Muscle of leg (tissue), 11 donors: ENCODE results near the gene GGT6. TPM values are rescaled to one million over a fixed set of nuclear protein-coding genes. Genes with fewer than 3 reads are reported as not detected.
"Not testable (repeated sequence)": the region's sequence is repeated elsewhere in the genome, so short reads cannot be mapped to it uniquely, and the experiment has no call there.

Source experiments
- DNase-seq: peaks from one replicate; pipeline ENCODE4 v3.0.0; 2013
- H3K27ac ChIP-seq: one replicate; pipeline ENCODE4 v1.5.1; 2013; ENCODE audit warnings: mild to moderate bottlenecking, low read length, control low read depth
- H3K27me3 ChIP-seq: one replicate; pipeline ENCODE4 v1.6.1; 2013; ENCODE audit warnings: low read length; ENCODE audit not compliant: control insufficient read depth, insufficient read depth
- H3K36me3 ChIP-seq: one replicate; pipeline ENCODE4 v1.6.1; 2013; ENCODE audit warnings: low read length; ENCODE audit not compliant: control insufficient read depth, insufficient read depth
- H3K4me1 ChIP-seq: one replicate; pipeline ENCODE4 v1.6.1; 2013; ENCODE audit warnings: low read length; ENCODE audit not compliant: control insufficient read depth, insufficient read depth
- H3K4me3 ChIP-seq: one replicate; pipeline ENCODE4 v1.5.1; 2013; ENCODE audit warnings: low read length, control low read depth
- H3K9me3 ChIP-seq: replicated peaks from 2 replicates; pipeline ENCODE4 v1.6.1; 2013; ENCODE audit warnings: low read depth, low read length; ENCODE audit not compliant: control insufficient read depth
- WGBS: methylation state at CpG from one replicate; pipeline ENCODE4 v1.1.5; 2013; ENCODE audit warnings: missing lambda C conversion rate; ENCODE audit not compliant: insufficient coverage; 5-methylcytosine and 5-hydroxymethylcytosine counted together
- polyA plus RNA-seq, 8 donors: library from polyadenylated mRNA; unstranded; fragments of 120-200 nt; gene quantifications; one replicate each; pipeline versions ENCODE4 v1.2.1 to v1.2.3, GENCODE V29; 2013; ENCODE audit warnings: inconsistent platforms in 1 of 8, low replicate concordance in 1 of 8; ENCODE audit not compliant: insufficient read length in 8 of 8, insufficient read depth in 1 of 8
- total RNA-seq: library from RNA; stranded (reverse); fragments of 120-200 nt; gene quantifications from one replicate; pipeline ENCODE4 v1.2.4, GENCODE V29; 2013

Gene GGT6
- total and polyA plus RNA-seq, 9 donors = 0.04 to 3.2 (median 0.10) TPM

DNA sequence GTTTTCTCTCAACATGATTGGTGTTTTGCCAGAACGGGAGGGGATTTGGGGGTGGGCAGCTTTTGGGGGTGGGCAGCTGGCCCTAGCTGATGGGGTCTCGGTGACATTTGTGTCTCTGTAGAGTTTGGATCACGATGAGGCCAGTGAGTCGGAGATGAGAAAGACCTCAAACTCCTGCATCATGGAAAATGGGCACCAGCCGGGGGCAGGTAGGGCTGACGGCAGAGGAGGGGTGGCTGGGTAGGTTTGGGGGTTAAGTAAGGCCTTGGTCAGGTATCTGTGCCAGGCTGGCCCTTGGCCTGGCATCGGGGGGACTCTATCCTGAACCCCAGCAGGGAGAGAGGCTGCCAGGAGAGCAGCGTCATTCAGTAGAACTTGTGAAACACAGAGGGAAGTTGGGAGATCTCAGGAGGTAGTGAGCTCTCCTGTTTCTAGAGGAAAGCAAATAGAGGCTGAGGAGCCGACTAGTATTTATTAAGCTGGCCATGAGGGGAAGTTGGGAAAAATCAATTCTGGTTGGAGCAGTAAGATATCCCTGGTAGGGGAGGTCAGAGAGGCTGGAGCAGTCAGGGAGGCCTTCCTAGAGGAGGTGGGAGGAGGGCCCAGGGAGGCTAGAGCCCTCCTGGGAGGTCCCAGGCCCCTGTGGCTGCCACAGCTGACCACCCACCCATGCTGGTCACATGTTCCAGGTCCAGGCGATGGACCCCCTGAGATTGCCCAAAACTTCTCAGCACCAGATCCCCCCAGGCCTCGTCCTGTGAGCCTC, 32.0 kb upstream of the GGT6 start:
- 84% methylated on average over 9 of the region's 11 CpGs for WGBS
- peaks cover 11% of the 10 kb centered on the region for H3K36me3 ChIP-seq
- no peak for DNase-seq
- H3K4me3 ChIP-seq = no peak overlapping the region
- peaks cover 50% of the 10 kb centered on the region for H3K4me1 ChIP-seq
- H3K9me3 ChIP-seq = no peaks in the 10 kb centered on the region
- peaks cover 5% of the 10 kb centered on the region for H3K27me3 ChIP-seq
- peak overlapping the region; percentile 29 for H3K27ac ChIP-seq

DNA sequence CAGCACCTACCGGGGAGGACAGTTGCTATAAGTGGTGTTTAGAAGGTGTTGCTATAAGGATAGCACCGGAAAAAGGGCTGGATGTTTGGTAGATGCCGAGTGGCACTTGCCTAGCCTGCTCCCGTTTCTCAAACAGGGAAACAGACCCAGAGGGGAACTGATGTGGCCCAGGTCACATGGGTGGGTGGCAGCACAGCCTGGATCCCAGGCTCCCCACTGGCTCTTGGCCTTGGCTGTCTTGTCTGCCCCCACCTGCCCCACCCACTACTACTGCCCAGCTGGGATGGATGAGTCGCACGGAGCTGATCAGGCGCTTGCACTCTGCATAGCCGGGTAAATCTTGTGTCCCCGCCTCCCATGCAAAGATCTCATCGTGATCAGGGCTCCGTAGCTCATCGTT, 31.2 kb upstream of the GGT6 start:
- Histone ChIP-seq H3K4me3 (no peak overlapping the region), H3K36me3 (peaks cover 3% of the 10 kb centered on the region), H3K27me3 (peaks cover 5% of the 10 kb centered on the region), H3K27ac (no peak overlapping the region), H3K9me3 (no peaks in the 10 kb centered on the region), H3K4me1 (peaks cover 58% of the 10 kb centered on the region)
- no peak for DNase-seq
- 53% methylated on average over 11 of the region's 12 CpGs for WGBS

DNA sequence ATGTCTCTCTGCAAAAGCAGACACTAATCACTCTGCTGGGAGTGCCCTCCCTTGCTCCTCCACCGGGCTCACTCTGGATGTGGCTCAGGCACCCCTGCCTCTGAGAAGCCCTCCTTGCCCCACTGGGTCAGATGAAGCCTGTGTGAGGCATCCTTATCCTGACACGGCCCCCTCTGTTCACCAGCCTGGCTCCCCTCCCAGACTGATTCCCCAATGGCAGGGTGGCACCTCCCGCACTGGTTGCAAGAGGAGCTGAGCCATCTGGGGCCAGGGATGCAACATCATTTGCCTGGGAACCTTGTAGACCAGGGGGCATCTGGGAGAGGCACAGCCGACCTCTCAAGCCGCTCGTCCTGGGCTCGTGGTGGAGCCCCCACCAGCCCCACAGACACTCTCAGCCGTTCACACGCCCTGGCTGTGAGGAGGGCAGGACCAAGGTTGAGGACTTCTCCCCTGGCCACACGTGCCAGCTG, 30.6 kb upstream of the GGT6 start:
- DNase-seq = no peak
- H3K27ac ChIP-seq = peak overlapping the region; percentile 35
- H3K36me3 ChIP-seq = peaks cover 3% of the 10 kb centered on the region
- WGBS = 58% methylated on average over 10 of the region's 10 CpGs
- no peaks in the 10 kb centered on the region for H3K9me3 ChIP-seq
- no peak overlapping the region for H3K4me3 ChIP-seq
- peaks cover 59% of the 10 kb centered on the region for H3K4me1 ChIP-seq
- H3K27me3 ChIP-seq = peaks cover 7% of the 10 kb centered on the region

DNA sequence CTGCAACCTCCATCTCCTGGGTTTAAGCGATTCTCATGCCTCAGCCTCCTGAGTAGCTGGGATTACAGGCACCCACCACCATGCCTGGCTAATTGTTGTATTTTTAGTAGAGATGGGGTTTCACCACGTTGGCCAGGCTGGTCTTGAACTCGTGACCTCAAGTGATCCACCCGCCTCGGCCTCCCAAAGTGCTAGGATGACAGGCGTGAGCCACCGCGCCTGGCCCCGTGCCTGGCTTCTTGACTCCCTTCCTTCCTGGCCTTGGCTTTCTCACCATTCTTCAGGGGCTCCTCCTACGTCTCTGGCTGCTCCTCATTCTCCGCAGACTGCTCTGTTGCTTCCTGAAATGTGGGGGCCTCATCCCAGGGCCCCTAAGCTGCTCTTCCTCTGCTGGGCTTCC, 29.7 kb upstream of the GGT6 start:
- H3K4me3 ChIP-seq = not testable (repeated sequence)

DNA sequence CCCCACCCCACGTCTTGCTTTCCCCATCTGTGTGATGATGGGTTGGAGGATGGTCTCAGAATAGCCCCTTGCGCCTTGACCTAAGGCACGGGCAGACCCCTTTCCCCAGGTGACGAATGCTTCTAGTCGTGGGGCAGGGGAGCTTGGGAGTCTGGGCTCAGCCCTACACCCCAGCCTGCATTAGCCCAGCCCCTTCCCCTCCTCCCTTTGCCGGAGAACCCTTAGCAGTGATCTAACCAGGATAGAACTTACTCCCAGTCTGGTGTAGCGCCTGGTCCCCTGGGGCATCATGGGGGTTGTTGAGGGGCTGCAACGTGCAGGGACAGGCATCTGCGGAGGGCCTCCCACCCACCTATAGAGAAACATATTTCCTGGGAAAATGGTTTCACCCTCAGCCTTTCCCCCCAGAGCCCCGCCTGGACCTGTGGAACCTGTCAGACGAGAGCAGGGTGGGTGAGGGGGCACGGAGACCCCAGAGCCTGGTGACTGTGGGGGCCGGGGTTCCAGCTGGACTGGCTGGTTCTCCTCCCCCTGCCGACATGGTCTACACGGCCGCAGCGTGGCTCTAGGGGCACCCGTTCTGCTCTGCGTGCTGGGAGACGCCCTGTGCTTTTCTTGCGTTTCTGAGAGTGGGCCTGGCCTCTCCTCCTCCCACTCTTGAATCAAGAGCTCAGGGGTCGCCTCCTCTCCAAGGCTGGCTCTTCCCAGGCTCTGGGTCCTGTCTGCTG, 28.7 kb upstream of the GGT6 start:
- WGBS = 70% methylated on average over 12 of the region's 22 CpGs
- Histone ChIP-seq H3K9me3 (no peaks in the 10 kb centered on the region), H3K27ac (no peak overlapping the region), H3K27me3 (peaks cover 20% of the 10 kb centered on the region), H3K4me3 (no peak overlapping the region), H3K36me3 (no peaks in the 10 kb centered on the region), H3K4me1 (peaks cover 56% of the 10 kb centered on the region)
- DNase-seq = no peak

More for the DNA sequence above, 29.7 kb upstream of the GGT6 start:
- H3K27me3 ChIP-seq = peaks cover 16% of the 10 kb centered on the region
- H3K27ac ChIP-seq, DNase-seq, H3K36me3 ChIP-seq, H3K9me3 ChIP-seq: not testable (repeated sequence)
- WGBS = 52% methylated on average over 10 of the region's 11 CpGs
- peaks cover 56% of the 10 kb centered on the region for H3K4me1 ChIP-seq

- WGBS = 48% methylated on average over 3 of the region's 11 CpGs
- peaks cover 63% of the 10 kb centered on the region for H3K4me1 ChIP-seq
- no peak for DNase-seq
- no peak overlapping the region for H3K27ac ChIP-seq
- H3K9me3 ChIP-seq = no peaks in the 10 kb centered on the region
- peaks cover 26% of the 10 kb centered on the region for H3K27me3 ChIP-seq
- H3K36me3 ChIP-seq = no peaks in the 10 kb centered on the region
- no peak overlapping the region for H3K4me3 ChIP-seq
Observed at GRCh38 chr17:4588391-4588790, 28.0 kb upstream of the GGT6 start.

DNA sequence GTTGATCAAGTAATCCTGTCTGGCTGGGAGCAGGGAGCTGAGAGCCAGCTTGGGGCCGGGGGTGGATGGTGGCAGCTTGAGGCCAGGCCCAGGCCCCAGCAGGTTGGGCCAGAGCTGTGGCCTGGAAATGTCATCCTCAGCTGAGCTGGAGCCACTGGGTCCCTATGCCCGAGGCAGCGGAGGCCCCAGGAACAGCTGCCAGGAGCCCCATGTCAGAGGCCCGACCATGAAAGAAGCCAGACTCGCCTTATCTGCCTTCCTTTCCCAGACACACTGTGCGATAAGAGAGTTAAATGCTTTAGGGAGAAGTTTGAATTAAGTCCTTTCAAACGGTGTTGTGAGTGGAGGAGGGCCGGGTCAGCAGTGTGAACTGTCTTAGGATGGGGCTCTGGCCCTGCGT, 27.4 kb upstream of the GGT6 start:
- no peaks in the 10 kb centered on the region for H3K9me3 ChIP-seq
- peaks cover 32% of the 10 kb centered on the region for H3K27me3 ChIP-seq
- H3K4me3 ChIP-seq = no peak overlapping the region
- peaks cover 65% of the 10 kb centered on the region for H3K4me1 ChIP-seq
- WGBS = 43% methylated on average over 3 of the region's 9 CpGs
- no peaks in the 10 kb centered on the region for H3K36me3 ChIP-seq
- H3K27ac ChIP-seq = peak overlapping the region; percentile 91
- no peak for DNase-seq

- DNase-seq = no peak
- H3K27me3 ChIP-seq = peaks cover 38% of the 10 kb centered on the region
- H3K27ac ChIP-seq = peak overlapping the region; percentile 91
- H3K4me3 ChIP-seq = no peak overlapping the region
- no peaks in the 10 kb centered on the region for H3K36me3 ChIP-seq
- peaks cover 64% of the 10 kb centered on the region for H3K4me1 ChIP-seq
- H3K9me3 ChIP-seq = no peaks in the 10 kb centered on the region
- 90% methylated on average over 6 of the region's 7 CpGs for WGBS
Observed at GRCh38 chr17:4587195-4587594, 26.8 kb upstream of the GGT6 start.

DNA sequence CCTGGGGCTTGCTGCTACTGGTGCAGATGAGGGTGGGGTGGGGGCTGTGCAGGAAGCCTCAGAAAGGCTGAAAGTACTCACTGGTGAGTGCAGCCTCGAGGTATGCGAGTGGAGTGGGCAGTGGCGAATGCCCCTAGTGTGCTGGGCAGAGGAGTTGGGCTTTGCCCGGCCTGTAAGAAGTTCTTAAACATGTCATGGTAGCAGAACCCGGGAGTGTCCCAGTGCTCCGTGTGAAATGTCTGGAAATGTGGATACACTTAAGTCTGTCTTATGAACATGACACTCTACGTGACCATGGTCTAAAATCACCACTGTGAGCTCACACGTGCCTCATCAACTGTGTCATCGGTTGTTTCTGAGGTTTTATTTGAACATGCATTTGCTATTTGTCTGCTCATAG, 25.7 kb upstream of the GGT6 start:
- H3K9me3 ChIP-seq = no peaks in the 10 kb centered on the region
- no peaks in the 10 kb centered on the region for H3K36me3 ChIP-seq
- peak overlapping the region; percentile 49 for H3K4me3 ChIP-seq
- WGBS = 79% methylated on average over 6 of the region's 9 CpGs
- DNase-seq = no peak
- peaks cover 42% of the 10 kb centered on the region for H3K27me3 ChIP-seq
- peaks cover 57% of the 10 kb centered on the region for H3K4me1 ChIP-seq
- peak overlapping the region; percentile 91 for H3K27ac ChIP-seq

DNA sequence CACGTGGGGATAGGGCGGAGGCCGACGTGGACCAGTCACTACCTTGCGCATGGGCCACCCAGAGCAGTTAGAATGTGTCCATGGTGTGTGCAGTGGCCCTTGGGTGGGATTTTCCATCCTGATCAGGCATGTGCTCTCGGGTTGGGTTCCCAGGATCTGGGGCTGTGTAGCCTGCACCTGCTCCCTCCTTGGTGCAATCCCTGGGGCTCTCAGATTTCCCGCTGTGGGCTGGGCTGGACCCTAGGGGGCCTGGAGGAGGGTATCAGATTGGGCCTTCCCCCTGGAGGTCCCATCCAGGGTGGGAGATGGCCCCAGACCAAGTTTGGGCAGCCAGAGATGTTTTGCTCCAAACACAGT, 25.2 kb upstream of the GGT6 start:
- Histone ChIP-seq H3K27me3 (peaks cover 40% of the 10 kb centered on the region), H3K4me3 (peak overlapping the region; percentile 49), H3K9me3 (no peaks in the 10 kb centered on the region), H3K27ac (peak overlapping the region; percentile 91), H3K36me3 (no peaks in the 10 kb centered on the region), H3K4me1 (peaks cover 53% of the 10 kb centered on the region)
- DNase-seq = no peak
- 66% methylated on average over 7 of the region's 7 CpGs for WGBS
